ENCODE data around the gene SAMSN1. TPM values are rescaled to one million over a fixed set of nuclear protein-coding genes. Genes with fewer than 3 reads are reported as not detected.

The SAMSN1 gene
- 1 to 10 TPM; 2.8 to 4.2 TPM for total RNA-seq
- long read RNA-seq, partial matches to known transcripts = 0 of 1 reads
- long read RNA-seq, other reads (novel, unspliced or antisense) = 0 of 1 reads

DNA sequence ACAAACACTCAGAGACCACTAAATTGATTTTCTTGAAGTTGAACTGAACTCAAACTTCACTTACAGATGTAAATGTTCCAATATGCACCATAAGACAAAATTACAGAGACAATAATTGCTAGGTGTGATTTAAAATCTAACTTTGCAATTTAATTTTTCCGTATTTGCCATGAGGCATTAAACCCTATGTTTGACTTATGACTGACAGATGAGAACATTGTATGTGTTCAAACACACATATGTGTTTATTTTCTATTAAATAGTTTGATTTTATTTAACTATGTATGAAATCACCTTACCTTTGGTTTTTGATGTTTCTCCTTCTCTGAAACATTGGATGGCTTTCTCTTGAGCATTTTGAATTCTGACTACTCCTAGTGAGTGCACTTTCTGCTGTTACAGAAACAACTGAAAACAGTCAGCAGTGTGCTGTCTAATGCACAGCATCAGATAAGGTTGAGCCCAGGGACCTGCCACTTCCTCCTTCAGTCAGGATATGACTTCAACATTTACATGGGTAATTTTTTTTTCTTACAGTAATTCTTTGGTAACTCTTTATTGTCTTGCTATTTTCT is at the start of gene SAMSN1:
TSS of gene SAMSN1 (minus strand) at position 410 of the 575 bp plus-strand sequence. CDS start at position 356, 54 bp downstream.
- ATAC-seq = peak; percentile 66
- DNase-seq = peak; percentile 37 to 51
- intact Hi-C loops (cut with DNase I, micrococcal nuclease) = no loop called here

DNA sequence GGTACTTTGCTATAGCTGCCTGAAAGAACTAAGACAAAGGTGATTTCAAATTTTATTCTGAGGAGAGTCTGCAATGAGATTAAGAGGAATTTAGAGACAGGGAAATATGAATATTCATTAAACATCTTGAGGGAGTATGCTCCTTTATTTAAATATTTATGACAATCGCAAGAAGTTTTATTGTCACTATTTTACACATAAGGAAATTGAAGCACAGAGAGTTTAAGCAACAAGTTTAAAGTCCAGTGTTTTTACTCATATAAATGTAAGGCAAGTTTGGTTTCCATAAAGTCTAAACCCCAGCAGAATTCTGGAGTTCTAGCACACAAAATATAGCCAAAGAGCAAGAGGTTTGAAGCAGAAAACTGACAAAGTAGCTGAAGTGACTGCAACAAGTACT is 49.3 kb upstream of the SAMSN1 start:
- ATAC-seq (peak; percentile 85), DNase-seq (no peak)
- intact Hi-C loops (cut with DNase I, micrococcal nuclease) = no loop called here

DNA sequence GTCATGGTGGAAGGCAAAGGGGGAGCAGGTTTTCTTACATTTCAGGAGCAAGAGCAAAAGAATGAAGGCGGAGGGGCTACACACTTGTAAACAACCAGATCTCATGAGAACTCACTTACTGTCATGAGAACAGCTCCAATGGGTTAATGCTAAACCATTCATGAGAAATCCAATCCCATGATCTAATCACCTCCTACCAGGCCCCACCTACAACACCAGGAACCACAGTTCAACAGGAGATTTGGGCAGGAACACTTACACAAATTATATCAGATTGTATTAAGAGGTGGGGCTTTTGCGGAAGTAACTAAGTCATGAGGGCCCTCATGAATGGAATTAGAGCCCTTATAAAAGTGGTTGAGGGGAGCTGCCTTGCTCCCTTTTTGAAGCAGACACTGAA is 48.9 kb upstream of the SAMSN1 start:
- intact Hi-C loops (cut with DNase I, micrococcal nuclease) = no loop called here
- DNase-seq (no peak), ATAC-seq (peak; percentile 78)

DNA sequence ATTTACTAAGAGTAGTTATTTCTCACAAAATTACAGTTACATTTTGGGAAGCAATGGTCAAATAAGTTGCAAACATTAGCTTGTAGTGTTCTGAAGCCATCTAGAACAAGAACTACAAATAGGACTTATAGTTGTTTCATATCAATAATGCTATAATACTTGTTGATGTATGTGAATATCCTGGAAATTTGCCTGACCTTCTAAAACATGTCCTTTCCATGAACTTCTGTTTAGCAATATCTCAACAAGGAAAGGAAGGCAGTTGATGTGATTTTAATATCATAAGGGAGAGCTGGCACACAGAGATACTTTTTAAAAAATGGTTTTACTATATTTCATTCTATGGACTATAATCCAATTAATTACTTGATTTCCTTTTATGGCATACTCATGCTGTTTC is 47.1 kb upstream of the SAMSN1 start:
- intact Hi-C loops (cut with DNase I, micrococcal nuclease) = no loop called here
- ATAC-seq = no peak
- no peak for DNase-seq

DNA sequence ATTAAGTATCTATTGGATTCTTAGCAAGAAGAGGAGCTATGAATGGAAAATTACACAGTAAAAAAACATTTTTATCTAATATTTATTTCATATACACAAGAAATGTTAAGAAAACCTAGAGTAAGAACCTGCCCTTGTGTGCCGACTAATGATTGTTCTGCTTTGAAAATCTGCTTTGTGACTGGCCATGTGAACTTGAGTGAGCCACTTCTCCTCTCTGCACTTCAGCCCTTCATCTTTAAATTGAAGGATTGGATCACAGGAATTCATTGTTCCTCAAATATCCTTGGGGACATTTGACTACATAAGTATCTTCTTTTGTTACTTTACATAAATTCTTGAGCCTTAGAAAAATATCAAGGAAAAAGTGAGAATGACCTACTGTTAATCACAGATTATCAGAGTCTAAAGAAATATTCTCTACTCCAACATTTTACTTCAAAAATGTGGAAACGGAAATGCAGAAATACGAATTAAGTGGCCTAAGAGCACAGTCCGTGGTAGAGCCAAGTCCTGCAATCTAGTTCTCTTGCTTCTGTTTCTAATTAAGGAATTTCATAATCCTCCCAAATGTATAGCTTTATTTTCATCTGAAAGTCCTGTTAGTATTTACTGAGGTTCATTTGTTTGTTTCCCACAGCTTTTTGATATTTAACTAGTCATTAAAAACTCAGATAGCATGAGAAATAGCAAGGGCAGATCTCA is 46.3 kb upstream of the SAMSN1 start:
- DNase-seq = no peak
- intact Hi-C loops (cut with DNase I, micrococcal nuclease) = no loop called here
- no peak for ATAC-seq

DNA sequence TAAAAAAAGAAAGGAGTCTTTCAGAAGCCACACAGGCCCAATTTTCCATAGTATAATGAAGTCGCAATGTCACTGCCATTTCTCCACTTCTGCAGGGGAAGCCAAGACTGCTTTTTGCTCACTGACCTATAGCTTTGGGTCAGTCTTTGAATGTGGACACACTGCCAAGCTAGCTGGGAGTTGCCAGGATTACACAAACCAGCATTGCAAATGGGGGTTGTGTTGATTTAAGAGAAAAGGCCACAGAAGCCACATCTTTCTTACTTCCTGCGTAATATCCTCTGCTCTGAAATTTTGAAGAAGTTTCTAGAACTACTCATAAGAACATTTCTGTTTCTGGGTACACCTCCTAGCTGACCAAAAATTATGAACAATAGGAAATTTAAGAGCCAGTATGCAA is 45.8 kb upstream of the SAMSN1 start:
- intact Hi-C loops (cut with DNase I, micrococcal nuclease) = no loop called here
- DNase-seq (no peak), ATAC-seq (no peak)

DNA sequence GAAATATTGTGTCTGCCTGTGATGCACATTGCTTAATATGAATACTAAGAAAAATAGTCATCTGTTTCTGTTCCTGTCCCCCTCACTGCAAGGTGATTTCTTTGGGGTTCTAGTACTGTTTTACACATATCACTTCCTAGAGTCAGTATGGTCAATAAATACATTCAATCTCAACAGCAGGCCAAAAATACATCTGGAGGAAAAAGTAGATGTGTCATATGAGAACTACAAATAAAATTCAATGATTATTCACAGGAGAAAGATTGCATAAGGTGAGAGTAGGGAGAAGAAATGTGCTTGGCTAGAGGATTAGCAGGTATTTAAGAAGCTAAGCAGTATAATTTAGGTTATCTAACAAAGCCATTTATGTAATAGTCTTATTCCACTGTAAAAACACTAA is 45.3 kb upstream of the SAMSN1 start:
- no peak for DNase-seq
- intact Hi-C loops (cut with DNase I, micrococcal nuclease) = no loop called here
- no peak for ATAC-seq

DNA sequence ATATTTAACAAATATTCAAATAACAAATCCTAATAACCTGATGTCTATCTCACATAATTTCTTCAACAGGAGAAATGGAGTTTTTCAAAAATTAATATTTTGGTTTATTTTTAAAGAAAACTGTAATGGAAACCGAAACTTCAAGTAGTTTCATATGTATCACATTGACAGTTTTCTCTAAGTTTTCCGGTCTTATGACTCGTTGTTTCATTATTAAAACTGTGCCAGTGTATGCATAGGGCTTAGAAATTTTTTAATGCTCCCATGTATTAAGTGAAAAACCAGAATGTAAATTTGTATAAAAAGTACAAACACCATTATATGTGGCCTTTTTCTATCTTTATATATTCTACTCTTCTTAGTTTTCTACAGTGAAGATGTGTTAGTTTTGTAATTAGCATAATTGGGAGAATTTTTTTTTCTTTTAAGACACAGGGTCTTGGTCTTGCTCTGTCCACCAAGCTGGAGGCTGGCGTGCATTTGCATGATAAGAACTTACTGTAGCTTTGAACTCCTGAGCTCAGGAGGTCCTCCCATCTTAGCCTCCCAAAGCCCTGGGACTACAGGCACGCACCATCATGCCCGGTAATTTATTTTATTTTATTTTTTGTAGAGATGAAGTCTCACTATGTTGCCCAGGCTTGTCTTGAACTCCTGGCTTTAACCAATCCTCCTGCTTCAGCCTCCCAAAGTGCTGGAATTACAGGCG is 43.9 kb upstream of the SAMSN1 start:
- intact Hi-C loops (cut with DNase I, micrococcal nuclease) = no loop called here
- ATAC-seq (no peak), DNase-seq (no peak)

DNA sequence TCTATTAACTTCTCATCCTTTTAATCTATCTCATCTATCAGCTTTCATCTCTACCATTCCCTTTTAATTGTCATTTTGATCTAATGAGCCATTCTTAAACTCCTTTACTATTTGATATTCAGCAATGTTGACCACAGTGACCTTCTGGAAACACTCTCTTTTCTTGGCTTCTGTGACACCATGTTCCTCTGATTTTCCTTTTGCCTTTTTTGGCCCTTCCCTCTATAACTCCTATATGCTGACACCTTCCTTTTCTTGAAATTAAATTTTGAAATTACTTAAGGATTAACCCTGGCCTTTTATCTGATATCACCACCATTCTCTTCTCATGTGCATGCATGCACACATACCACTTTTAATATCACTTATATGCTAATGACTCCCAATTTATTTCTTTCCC is 41.2 kb upstream of the SAMSN1 start:
- DNase-seq (no peak), ATAC-seq (no peak)
- intact Hi-C loops (cut with DNase I, micrococcal nuclease) = no loop called here

DNA sequence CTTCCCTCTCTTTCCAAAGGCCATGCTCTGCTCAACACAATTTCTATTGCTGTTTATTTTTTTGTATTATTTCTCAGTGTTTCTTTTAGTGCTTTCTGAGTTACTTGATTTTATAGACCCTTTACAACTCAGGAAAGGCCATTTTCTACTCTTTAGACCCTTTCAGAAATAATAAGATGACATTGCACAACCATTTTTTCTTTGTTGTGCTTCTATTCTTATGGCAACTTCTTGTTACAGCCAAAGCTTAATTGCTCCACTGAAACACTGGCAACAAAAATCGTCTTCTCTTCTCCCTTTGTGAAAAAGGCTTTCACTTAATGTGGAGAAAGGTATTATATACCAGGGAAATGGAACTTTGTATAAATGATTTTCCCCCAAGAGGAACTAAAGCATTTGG is 39.0 kb upstream of the SAMSN1 start:
- ATAC-seq (no peak), DNase-seq (no peak)
- intact Hi-C loops (cut with DNase I, micrococcal nuclease) = no loop called here

DNA sequence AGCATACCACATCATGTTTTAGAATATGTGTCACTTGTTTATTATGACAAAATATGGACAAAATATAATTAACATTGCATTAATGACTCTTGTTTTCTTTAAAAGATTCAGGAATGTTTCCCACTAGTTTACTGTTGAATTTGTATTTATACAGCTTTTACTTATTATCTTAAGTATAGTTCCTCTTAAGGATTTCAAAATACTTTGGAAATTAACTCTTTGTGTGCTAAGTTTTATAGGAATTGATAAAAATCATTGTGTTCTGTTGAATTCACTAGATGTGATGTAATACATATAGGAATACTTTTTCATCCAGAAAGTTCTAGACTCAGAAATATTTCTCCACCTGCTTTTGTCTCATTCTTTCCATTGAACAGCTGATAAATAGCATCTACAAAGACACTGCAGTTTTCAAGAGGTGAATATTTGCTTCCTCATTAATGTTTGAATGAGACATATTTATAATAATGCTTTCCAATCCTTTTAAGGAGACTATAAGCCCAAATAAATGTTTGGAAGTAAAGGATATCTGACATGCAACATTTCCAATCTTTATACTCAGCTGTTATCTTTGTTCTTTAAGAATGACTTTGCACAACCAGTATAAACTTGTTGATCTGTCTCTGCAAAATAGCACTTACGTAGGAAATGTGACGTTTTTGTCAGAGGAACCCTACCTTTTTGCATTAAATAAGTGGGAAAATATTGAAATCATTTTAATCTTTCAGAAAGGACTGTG is 38.4 kb upstream of the SAMSN1 start:
- intact Hi-C loops (cut with DNase I, micrococcal nuclease) = no loop called here
- DNase-seq = no peak
- no peak for ATAC-seq

DNA sequence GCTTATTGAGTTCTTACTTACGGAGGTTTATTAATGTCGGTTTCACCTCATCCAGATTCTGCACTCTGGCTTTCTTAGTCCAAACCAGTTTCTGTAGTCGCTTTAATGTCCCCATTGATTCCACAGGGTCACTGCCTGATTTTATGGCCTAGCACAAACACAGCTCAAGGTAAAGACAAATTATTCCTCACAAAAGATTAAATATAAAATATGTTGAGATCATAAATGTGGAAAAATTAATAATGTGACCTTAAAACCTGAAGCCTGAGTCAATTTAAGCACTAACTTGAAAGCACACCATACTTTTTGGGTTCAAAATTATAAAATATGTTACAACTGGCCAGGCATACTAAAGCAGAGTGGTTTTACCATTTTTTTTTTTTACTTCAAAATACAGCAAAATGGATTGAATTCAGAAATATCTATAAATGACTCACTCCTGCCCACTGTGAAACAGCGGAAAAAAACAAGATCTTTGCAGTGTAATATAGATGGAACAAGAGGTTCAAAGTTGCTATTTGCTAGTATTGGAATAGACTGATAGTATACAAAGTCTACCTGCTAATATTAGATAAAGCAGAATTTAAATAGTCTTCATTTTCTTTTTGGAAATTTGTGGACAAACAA is 37.6 kb upstream of the SAMSN1 start:
- intact Hi-C loops (cut with DNase I, micrococcal nuclease) = no loop called here
- ATAC-seq = no peak

DNA sequence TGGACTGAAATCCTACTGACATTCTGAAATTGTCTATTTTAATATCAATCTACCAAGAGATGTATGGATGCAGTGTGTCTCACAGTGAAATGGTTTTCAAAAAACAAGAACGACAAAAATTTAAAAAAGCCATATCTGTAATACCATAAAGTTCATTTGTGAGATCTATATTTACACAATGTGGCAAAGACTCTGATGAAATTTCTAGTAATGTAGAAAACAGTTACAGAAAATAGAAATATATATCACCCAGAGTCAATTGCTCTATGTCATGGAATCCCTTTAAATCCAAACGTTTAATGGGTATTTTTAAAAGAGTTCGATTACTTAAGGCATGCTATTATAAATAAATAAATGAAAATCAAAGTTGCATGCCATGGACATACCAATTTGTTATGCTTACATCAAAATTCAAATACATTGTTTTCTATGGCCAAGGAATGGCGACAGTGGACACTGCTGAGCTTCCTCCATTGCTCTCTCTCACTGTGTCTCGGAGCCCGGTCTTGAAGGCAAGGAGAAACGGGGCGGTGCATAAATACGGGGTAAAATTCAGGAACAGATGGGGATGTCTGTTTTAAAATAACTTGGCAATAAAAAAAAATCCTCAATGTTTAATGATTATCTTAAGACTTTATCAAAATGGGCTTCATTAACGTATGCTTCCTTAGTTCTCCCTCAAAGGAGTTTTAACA is 37.0 kb upstream of the SAMSN1 start:
- intact Hi-C loops (cut with DNase I, micrococcal nuclease) = no loop called here
- no peak for ATAC-seq
- no peak for DNase-seq

More for the DNA sequence above, 37.6 kb upstream of the SAMSN1 start:
- no peak for DNase-seq

DNA sequence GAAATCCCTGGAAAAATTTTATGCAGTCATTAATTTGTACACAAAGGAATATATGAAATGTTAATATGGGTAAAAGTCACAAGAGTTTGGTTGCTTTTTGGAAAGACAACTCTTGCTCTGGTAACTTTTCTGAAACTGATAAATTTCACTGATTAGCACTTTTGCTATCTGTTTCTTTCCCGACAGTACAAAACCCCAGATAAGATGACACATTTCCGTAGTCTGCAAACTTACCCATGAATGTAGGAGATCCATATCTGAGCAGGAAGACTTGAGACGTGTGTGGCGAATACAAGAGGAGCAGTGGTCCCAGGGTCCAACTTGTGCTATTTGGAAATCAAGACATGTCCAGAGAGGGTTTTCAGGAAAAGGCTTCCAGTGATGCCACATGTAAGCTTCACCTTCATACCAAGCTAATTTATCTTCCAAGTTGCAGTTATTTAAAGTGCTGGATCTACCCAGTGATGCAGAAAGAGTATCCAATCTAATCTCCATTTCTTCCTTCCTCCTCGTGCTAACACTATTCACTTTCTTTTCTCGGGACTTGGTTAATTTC is 35.9 kb upstream of the SAMSN1 start:
- ATAC-seq = no peak
- intact Hi-C loops (cut with DNase I, micrococcal nuclease) = no loop called here

DNA sequence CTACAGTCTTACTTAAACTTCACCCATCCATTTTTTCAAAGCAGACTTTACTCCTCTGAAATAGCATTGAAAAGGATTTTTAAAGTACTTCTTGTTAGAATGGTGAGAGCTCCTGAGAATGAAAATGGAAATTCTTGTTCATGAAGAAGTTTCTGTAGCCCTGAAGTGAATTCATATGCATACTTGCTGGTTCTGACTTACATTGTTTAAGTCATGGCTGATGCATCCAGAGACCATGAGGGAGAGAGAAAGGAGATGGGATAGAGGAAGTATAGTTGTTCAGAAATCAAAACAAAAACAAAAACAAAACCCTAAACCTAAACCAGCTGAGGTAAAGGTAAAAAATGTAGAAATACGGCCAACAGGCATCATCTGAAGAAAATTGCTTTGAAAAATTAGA is 27.1 kb upstream of the SAMSN1 start:
- intact Hi-C loops (cut with DNase I, micrococcal nuclease) = no loop called here

More for the DNA sequence above, 35.9 kb upstream of the SAMSN1 start:
- no peak for DNase-seq

DNA sequence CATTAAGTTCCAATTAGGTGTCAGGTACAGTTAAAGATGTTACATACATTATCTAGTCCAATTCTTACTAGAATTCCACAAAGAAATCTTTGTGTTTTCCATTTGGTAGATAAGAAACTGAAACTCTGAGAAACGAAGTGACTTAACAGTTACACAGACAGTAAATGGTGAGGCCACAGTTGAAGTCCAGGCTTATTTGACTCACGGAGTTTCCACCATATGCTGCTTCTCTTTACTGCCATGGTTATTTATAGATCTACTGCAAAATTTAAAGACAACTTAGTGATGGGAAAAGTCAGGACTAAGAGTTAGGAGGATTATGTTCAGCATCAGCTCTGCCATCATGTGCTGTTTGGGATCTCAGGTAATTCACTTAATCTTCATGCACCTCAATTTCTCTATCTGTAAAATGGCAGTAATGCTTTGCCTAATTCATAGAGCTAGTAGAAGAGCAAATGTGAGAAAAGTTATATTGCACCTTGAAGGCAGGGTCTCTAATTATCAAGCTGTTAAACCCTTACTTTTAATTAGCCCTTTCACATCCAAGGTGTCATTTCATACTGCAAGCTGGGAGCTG is 26.2 kb upstream of the SAMSN1 start:
- ATAC-seq = no peak
- DNase-seq = no peak
- intact Hi-C loops (cut with DNase I, micrococcal nuclease) = no loop called here

More for the DNA sequence above, 27.1 kb upstream of the SAMSN1 start:
- ATAC-seq (no peak), DNase-seq (no peak)

DNA sequence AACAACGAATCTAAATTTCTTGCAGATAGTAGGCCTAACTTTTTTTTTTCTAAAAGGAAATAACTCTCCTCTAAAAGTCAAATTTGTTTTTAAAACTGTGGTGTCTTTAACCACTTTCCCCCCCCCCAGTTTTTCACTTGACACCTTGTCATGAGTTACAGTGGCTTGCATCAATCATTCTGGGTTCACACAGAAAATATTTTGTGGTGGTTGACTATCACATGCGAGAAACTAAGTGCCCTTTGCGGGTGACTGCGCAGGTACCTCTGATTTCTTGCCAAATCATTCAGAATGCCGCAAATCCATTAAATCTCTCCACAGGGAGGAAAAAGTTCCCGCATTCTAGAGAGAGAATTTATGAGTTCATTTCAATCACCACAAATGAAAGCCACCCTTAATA is 23.8 kb upstream of the SAMSN1 start:
- ATAC-seq (no peak), DNase-seq (no peak)
- intact Hi-C loops (cut with DNase I, micrococcal nuclease) = no loop called here

All from left colon (tissue), 2 donors.